ENCODE results near the gene PAX4.
"Not testable (repeated sequence)": the region's sequence is repeated elsewhere in the genome, so short reads cannot be mapped to it uniquely, and the experiment has no call there.

The PAX4 gene

GRCh38 chr7:127584648-127585043 lies 33.3 kb downstream of the PAX4 start:
- DNase-seq: no peak

DNA sequence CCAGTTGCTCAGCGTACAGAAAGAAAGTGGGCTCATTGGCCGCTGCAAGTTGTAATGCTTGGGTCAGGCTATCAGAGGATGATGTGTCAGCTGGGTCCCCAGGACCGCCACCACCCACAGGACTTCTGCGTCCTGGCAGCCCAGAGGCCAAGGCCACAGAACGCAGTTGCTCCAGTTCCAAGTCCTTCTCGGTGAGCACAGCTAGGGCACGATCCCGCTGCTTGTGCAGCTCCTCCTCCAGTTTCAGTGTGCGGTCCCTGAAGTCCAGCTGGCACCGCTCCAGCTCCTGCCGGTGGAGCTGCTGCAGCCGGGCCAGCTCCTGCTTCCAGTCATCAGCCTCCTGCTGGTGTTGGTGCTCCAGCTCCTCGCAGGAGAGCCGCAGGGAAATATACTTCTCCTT lies 35.6 kb downstream of the PAX4 start:
- no peak for DNase-seq

GRCh38 chr7:127581716-127582115 lies 36.2 kb downstream of the PAX4 start:
- DNase-seq: no peak

DNA sequence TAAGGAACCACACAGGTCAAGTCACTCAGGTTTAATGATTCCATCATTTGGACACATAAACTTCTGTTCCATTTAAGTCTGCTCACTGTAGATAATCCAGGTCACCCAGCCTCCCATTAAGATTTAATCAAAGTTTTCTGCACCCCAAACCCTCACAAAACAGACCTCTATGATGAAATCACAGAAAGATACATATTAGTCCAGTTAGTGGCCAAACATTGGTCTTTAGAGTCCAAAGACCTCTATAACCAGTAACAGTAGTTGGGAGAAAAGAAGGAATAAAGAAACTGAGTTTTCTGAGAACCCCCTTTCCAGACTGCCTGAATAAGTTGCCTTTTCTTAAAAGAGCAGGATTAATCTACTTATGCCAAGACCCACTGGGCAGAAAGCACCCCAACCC lies 37.3 kb downstream of the PAX4 start:
- no peak for DNase-seq

DNA sequence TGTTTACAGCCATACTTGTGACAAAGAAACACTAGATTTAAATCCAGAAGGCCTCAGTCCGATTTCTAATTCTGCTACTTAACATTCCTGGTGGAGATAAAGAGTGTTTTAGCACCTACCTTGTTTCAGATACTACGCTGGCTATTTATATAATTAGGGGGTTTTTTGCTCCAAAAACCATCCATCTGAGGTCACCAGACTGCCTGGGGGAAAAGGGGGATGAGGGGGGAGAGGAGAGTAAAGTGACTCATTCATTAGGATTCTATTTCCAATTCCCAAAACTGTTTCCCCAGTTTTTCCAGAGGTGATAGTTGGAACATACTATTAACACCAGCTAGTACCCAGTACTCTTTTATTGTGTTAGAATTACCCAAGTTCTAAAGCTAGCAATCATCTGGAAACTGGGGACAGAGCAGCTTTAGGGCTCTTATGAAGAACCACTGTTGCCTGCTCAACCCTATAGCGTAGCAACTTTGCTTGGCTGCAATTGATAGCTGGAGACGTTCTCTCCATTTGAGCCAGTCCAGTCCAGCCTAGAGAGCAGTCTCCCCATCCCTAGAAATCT lies 39.1 kb downstream of the PAX4 start:
- DNase-seq: no peak

DNA sequence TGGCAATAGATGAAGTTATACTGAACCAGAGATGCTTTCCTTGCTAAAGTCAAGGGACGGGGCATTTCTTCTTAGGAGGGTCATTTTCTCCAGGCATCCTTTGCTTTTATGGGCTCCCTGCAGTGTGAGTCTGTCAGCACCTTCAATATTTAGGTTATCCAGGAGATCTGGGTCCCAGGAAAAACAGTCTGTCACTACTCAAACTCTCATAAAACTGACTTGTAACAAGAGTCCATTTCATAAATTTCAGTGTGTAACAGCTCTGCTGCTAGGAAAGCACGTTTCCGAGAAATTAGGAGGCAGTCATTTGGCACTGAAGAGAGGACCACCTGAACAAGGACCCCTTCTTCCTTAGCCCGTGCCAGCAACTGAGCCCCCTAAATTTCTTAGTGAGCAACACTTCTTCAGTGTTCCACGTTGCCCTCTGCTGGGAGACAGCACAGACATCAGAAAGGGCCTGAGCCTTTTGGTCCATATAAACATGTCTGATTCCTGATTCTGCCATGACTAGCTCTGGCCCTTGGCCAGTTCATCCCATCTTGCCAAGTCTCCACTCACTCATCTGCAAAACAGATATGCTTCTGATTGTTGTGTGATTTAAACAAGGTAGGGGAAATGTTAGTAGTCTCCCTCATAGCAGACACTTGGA lies 39.8 kb downstream of the PAX4 start:
- no peak for DNase-seq

DNA sequence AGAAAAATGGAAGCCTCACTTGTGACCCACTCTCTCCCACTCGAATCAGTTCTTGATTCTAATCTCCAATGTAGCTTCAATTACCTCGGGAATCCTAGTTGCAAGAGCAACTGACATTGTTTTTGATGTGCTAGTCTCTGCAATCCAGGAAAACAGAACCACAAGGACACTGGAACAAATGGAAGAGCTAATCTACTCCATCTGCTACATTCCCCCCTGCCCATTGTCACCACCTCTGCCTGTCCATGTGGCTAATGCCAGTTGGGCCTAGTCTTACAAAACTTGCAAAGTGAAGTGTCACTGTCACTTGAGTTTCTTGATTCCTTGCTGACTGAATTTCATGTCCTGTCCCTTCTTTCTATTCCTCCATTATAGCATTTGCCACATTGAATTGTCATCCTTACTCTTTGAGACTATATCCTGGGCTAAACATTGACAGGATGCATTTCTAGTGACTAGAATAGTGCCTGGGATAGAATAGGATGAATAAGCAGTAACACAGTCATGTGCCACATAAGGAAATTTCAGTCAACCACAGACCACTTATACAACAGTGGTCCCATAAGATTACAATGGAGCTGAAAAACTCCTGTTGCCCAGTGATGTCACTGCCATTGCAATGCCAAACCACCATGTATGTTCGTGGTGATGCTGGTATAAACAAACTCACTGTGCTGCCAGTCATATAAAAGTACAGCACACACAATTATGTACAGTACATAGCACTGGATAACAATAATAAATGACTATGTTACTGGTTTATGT lies 46.0 kb downstream of the PAX4 start:
- no peak for DNase-seq

- not testable (repeated sequence) for DNase-seq
Measured at GRCh38 chr7:127568034-127568433, 49.9 kb downstream of the PAX4 start.

DNA sequence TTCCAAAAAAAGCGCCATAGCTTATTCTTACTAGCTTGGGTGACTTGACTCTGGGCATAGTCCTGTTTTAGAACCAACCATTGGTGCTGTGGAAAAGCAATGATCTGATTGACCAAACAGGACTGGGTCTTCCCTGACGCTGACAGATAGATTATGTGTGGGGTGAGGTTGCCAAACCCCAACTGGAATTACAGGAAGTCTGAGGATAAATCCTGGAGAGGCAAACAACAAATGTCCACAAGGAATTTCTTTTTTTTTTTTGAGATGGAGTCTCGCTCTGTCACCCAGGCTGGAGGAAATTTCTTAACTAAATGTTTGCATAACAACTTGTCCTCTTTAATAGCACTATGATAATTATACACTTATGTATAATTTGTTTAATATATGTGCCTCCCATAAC lies 51.7 kb downstream of the PAX4 start:
- no peak for DNase-seq
